Mesenchymal stem cell (in vitro differentiated cells and primary cell): ENCODE results near the gene CEP126.

Experiments used
- DNase-seq: peaks from one replicate; pipeline ENCODE4 v3.0.0-alpha.2; 2013
- H2AFZ ChIP-seq: one replicate; pipeline ENCODE4 v1.6.1; 2013; ENCODE audit warnings: low read depth, mild to moderate bottlenecking, control low read depth, inconsistent platforms, low read length, moderate library complexity
- H2AK5ac ChIP-seq: 2 replicates; pipeline ENCODE4 v1.6.1; 2013; ENCODE audit warnings: low read length, moderate library complexity, mild to moderate bottlenecking, inconsistent platforms; ENCODE audit not compliant: severe bottlenecking
- H2BK120ac ChIP-seq: one replicate; pipeline ENCODE4 v1.6.1; 2013; ENCODE audit warnings: low read depth, mild to moderate bottlenecking, inconsistent platforms, low read length, moderate library complexity
- H2BK12ac ChIP-seq, 2 experiments: one replicate each; pipeline ENCODE4 v1.6.1; 2013; ENCODE audit warnings: inconsistent platforms in 2 of 2, low read length in 2 of 2, mild to moderate bottlenecking in 2 of 2, moderate library complexity in 2 of 2, control low read depth in 1 of 2
- H2BK15ac ChIP-seq: one replicate; pipeline ENCODE4 v1.6.1; 2013; ENCODE audit warnings: mild to moderate bottlenecking, low read depth, inconsistent platforms; ENCODE audit not compliant: poor library complexity, severe bottlenecking
- H2BK5ac ChIP-seq: 2 replicates; pipeline ENCODE4 v1.6.1; 2013; ENCODE audit warnings: low read depth, mild to moderate bottlenecking, low read length, control low read depth, inconsistent platforms; ENCODE audit not compliant: poor library complexity, severe bottlenecking
- H3K14ac ChIP-seq, 2 experiments: one replicate each; pipeline ENCODE4 v1.6.1; 2013; ENCODE audit warnings: inconsistent platforms in 2 of 2, low read length in 2 of 2, control low read depth in 1 of 2, mild to moderate bottlenecking in 1 of 2, moderate library complexity in 1 of 2
- H3K18ac ChIP-seq, 2 experiments: one replicate each; pipeline ENCODE4 v1.6.1; 2013; ENCODE audit warnings: inconsistent platforms in 2 of 2, low read length in 2 of 2, control low read depth in 1 of 2, low read depth in 1 of 2, mild to moderate bottlenecking in 1 of 2
- H3K23ac ChIP-seq, 2 experiments: one replicate each; pipeline ENCODE4 v1.6.1; 2013; ENCODE audit warnings: inconsistent platforms in 2 of 2, low read length in 2 of 2, mild to moderate bottlenecking in 2 of 2, moderate library complexity in 2 of 2, control low read depth in 1 of 2
- H3K27ac ChIP-seq: 2 replicates; pipeline ENCODE4 v1.5.1; 2013; ENCODE audit warnings: mild to moderate bottlenecking, moderate library complexity, low read length, control low read depth, inconsistent platforms; ENCODE audit not compliant: poor library complexity, severe bottlenecking
- H3K27me3 ChIP-seq, 2 experiments: 2 replicates each; pipeline versions ENCODE4 v1.6.1 to v1.7.0; 2013; ENCODE audit warnings: low read length in 2 of 2, mild to moderate bottlenecking in 2 of 2, moderate library complexity in 2 of 2, control low read depth in 1 of 2, inconsistent platforms in 1 of 2; ENCODE audit not compliant: control insufficient read depth in 1 of 2, insufficient read depth in 1 of 2
- H3K36me3 ChIP-seq, 2 experiments: 2 replicates each; pipeline versions ENCODE4 v1.6.1 to v1.7.0; 2013; ENCODE audit warnings: low read length in 2 of 2, control low read depth in 1 of 2, inconsistent platforms in 1 of 2, low read depth in 1 of 2, mild to moderate bottlenecking in 1 of 2; ENCODE audit not compliant: insufficient read depth in 2 of 2, control insufficient read depth in 1 of 2
- H3K4ac ChIP-seq, 2 experiments: one replicate each; pipeline ENCODE4 v1.6.1; 2013; ENCODE audit warnings: inconsistent platforms in 2 of 2, low read length in 2 of 2, mild to moderate bottlenecking in 2 of 2, moderate library complexity in 2 of 2, control low read depth in 1 of 2, low read depth in 1 of 2
- H3K4me1 ChIP-seq: 2 replicates; pipeline ENCODE4 v1.6.1; 2013; ENCODE audit warnings: low read depth, low read length, control low read depth; ENCODE audit not compliant: control insufficient read depth, insufficient read depth
- H3K4me2 ChIP-seq: 2 replicates; pipeline ENCODE4 v1.6.1; 2013; ENCODE audit warnings: low read length, mild to moderate bottlenecking, inconsistent platforms; ENCODE audit not compliant: poor library complexity, severe bottlenecking
- H3K4me3 ChIP-seq, 2 experiments: 2 replicates each; pipeline versions ENCODE4 v1.5.1 to v1.7.0; 2013; ENCODE audit warnings: low read length in 2 of 2, mild to moderate bottlenecking in 2 of 2, control low read depth in 1 of 2, low read depth in 1 of 2; ENCODE audit not compliant: insufficient read depth in 1 of 2
- H3K79me1 ChIP-seq: replicated peaks from 2 replicates; pipeline ENCODE4 v1.6.1; 2013; ENCODE audit warnings: mild to moderate bottlenecking, control low read depth, low read length, inconsistent platforms; ENCODE audit not compliant: poor library complexity, severe bottlenecking
- H3K9ac ChIP-seq: 2 replicates; pipeline ENCODE4 v1.7.0; 2013; ENCODE audit warnings: mild to moderate bottlenecking, low read length, moderate library complexity
- H3K9me3 ChIP-seq: 2 replicates; pipeline ENCODE4 v1.7.0; 2013; ENCODE audit warnings: mild to moderate bottlenecking, low read length; ENCODE audit not compliant: control insufficient read depth
- H4K8ac ChIP-seq: one replicate; pipeline ENCODE4 v1.6.1; 2013; ENCODE audit warnings: inconsistent platforms, mild to moderate bottlenecking, low read length, moderate library complexity
- H4K91ac ChIP-seq: one replicate; pipeline ENCODE4 v1.6.1; 2013; ENCODE audit warnings: mild to moderate bottlenecking, low read length, inconsistent platforms
- WGBS: methylation state at CpG from one replicate; pipeline ENCODE4 v1.1.7; 2013; ENCODE audit warnings: mixed read lengths; 5-methylcytosine and 5-hydroxymethylcytosine counted together

CEP126 gene

GRCh38 chr11:102036757-102037156, 121.9 kb downstream of the CEP126 start:
- Histone ChIP-seq H3K36me3 (no peaks in the 10 kb centered on the region), H3K9ac (no peak overlapping the region), H4K91ac (no peak overlapping the region), H3K27ac (no peak overlapping the region), H3K14ac (no peak overlapping the region), H2AFZ (no peak overlapping the region), H2BK5ac (no peak overlapping the region), H3K4me2 (no peak overlapping the region), H3K27me3 (no peaks in the 10 kb centered on the region), H4K8ac (no peak overlapping the region), H3K4me3 (no peak overlapping the region), H2AK5ac (no peak overlapping the region), H2BK120ac (no peak overlapping the region), H3K4me1 (no peaks in the 10 kb centered on the region), H2BK12ac (no peak overlapping the region), H3K18ac (no peak overlapping the region), H2BK15ac (no peak overlapping the region), H3K9me3 (no peaks in the 10 kb centered on the region), H3K79me1 (no peaks in the 10 kb centered on the region), H3K4ac (no peak overlapping the region), H3K23ac (no peak overlapping the region)
- no peak for DNase-seq
- WGBS = no CpG with 5 or more reads among the region's 1 CpG

- DNase-seq = peak; percentile 67
- peak overlapping the region; percentile 96 for H3K9ac ChIP-seq
- no peak overlapping the region for H3K23ac ChIP-seq
- H2AK5ac ChIP-seq = no peak overlapping the region
- H3K4me2 ChIP-seq = peak overlapping the region; percentile 95
- H3K9me3 ChIP-seq = no peaks in the 10 kb centered on the region
- no peaks in the 10 kb centered on the region for H3K27me3 ChIP-seq
- H3K36me3 ChIP-seq = no peaks in the 10 kb centered on the region
- peaks cover 2% of the 10 kb centered on the region for H3K79me1 ChIP-seq
- H2BK12ac ChIP-seq = no peak overlapping the region
- H2BK120ac ChIP-seq = no peak overlapping the region
- H2BK5ac ChIP-seq = no peak overlapping the region
- H3K18ac ChIP-seq = peak overlapping the region in 1 of 2 experiments; percentile 90
- peak overlapping the region; percentile 66 for H2AFZ ChIP-seq
- H3K27ac ChIP-seq = no peak overlapping the region
- H2BK15ac ChIP-seq = no peak overlapping the region
- H3K4me1 ChIP-seq = peaks cover 1% of the 10 kb centered on the region
- no peak overlapping the region for H3K4ac ChIP-seq
- H3K4me3 ChIP-seq = peak overlapping the region; percentile 65 to 86
- 56% methylated on average over 1 of the region's 4 CpGs for WGBS
- H3K14ac ChIP-seq = no peak overlapping the region
- no peak overlapping the region for H4K91ac ChIP-seq
- H4K8ac ChIP-seq = peak overlapping the region; percentile 91
These were observed 132.0 kb downstream of the CEP126 start for GRCh38 chr11:102046841-102047240.

GRCh38 chr11:102047305-102047924, 132.6 kb downstream of the CEP126 start, which contains the start of gene CFAP300:
Gene CFAP300 (plus strand): TSS chr11:102047437. CDS start chr11:102047471, 34 bp downstream.
- H3K4me2 ChIP-seq = peak within 1 kb of the TSS; percentile 95
- no peaks in the 10 kb centered on the region for H3K27me3 ChIP-seq
- no peaks in the 10 kb centered on the region for H3K36me3 ChIP-seq
- peak within 1 kb of the TSS; percentile 74 for H2BK15ac ChIP-seq
- H2BK12ac ChIP-seq = peak within 1 kb of the TSS; percentile 59 to 71
- peak within 1 kb of the TSS; percentile 90 to 96 for H3K18ac ChIP-seq
- H3K9me3 ChIP-seq = no peaks in the 10 kb centered on the region
- H3K23ac ChIP-seq = peak within 1 kb of the TSS in 1 of 2 experiments; percentile 83
- H3K4me1 ChIP-seq = peaks cover 1% of the 10 kb centered on the region
- no peak within 1 kb of the TSS for H3K27ac ChIP-seq
- peak within 1 kb of the TSS; percentile 91 for H4K8ac ChIP-seq
- H3K79me1 ChIP-seq = peaks cover 2% of the 10 kb centered on the region
- H3K4ac ChIP-seq = peak within 1 kb of the TSS in 1 of 2 experiments; percentile 73
- peak within 1 kb of the TSS; percentile 53 for H4K91ac ChIP-seq
- H3K9ac ChIP-seq = peak within 1 kb of the TSS; percentile 96
- no peak within 1 kb of the TSS for H2BK5ac ChIP-seq
- no peak within 1 kb of the TSS for H2AK5ac ChIP-seq
- peak within 1 kb of the TSS; percentile 92 for H2BK120ac ChIP-seq
- H3K4me3 ChIP-seq = peak within 1 kb of the TSS; percentile 65 to 86
- H2AFZ ChIP-seq = peak within 1 kb of the TSS; percentile 66
- no peak within 1 kb of the TSS for H3K14ac ChIP-seq
- peak; percentile 81 for DNase-seq
- 7% methylated on average over 42 of the region's 45 CpGs for WGBS
